ENCODE data around the gene MCF2.

Gene MCF2

DNA sequence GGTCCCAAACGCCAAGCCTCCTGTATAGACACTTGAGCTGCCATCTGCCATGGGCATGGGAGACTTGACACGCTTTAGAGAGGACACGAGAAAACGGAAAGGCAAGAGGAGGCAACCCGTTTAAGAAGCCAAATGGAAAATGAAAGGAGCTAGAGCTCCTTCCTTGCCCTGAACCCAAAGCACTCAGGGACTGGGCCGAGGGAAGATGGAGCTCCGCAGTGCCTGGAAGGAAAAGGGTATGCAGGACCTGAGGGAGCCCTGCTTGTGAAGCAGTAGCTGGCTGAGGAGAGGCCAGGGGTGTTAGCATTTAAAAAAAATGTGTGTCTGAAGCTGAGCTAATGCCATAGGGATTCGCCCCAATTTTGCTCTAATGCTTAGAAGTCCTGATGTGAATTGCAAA lies 15.1 kb downstream of the MCF2 start:
- TF ChIP-seq CTCF (IDR thresholded peaks at IDR 0.05; ENCODE audit: low read depth, low read length, poor library complexity, severe bottlenecking) (no peak), EZH2phosphoT487 (IDR thresholded peaks at IDR 0.05; ENCODE audit: borderline replicate concordance, low read length) (no peak)
- H3K9me2 ChIP-seq (replicated peaks; ENCODE audit: control insufficient read depth, low read length) = no peaks in the 10 kb centered on the region
- no peaks in the 10 kb centered on the region for H3K9me3 ChIP-seq (ENCODE audit: control insufficient read depth, insufficient read depth, low read length)
- no peak overlapping the region for H3K27ac ChIP-seq (ENCODE audit: low read depth, low read length)
- H3K27me3 ChIP-seq (ENCODE audit: control insufficient read depth, low read length) = no peaks in the 10 kb centered on the region
- H3F3A ChIP-seq (ENCODE audit: control insufficient read depth, insufficient read depth) = no peaks in the 10 kb centered on the region
- H3K4me1 ChIP-seq (ENCODE audit: control insufficient read depth, low read length) = no peaks in the 10 kb centered on the region
- H3K4me2 ChIP-seq (ENCODE audit: low read length) = no peak overlapping the region
- no peaks in the 10 kb centered on the region for H4K20me1 ChIP-seq (ENCODE audit: control insufficient read depth, insufficient read depth, low read depth, low read length)
- no peak overlapping the region for H3K4me3 ChIP-seq (ENCODE audit: low read length)
- no peaks in the 10 kb centered on the region for H3K79me2 ChIP-seq (ENCODE audit: control insufficient read depth, low read length)
- H3K36me3 ChIP-seq (ENCODE audit: control insufficient read depth, low read length) = no peaks in the 10 kb centered on the region

DNA sequence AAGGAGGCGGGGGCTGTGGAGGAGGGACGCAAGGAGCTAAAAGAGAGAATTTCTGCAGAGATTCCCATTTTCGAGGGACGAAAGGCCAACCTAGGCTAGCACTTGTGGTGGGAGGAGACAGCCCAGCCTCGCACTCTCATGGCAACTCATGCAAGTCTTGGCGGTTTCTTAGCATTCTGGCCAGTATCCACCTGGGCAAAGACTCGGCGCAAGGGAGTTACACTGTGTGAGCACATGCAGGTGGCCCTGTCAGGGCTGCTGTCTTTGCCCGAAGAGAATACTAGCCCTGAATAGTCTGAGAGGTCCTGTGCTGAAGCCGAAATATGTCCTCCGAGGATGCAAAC lies 15.5 kb downstream of the MCF2 start:
- TF ChIP-seq EZH2phosphoT487 (IDR thresholded peaks at IDR 0.05; ENCODE audit: borderline replicate concordance, low read length) (no peak), CTCF (IDR thresholded peaks at IDR 0.05; ENCODE audit: low read depth, low read length, poor library complexity, severe bottlenecking) (no peak)
- H3K27ac ChIP-seq (ENCODE audit: low read depth, low read length) = no peak overlapping the region
- no peaks in the 10 kb centered on the region for H3K27me3 ChIP-seq (ENCODE audit: control insufficient read depth, low read length)
- no peaks in the 10 kb centered on the region for H3K79me2 ChIP-seq (ENCODE audit: control insufficient read depth, low read length)
- H3K9me2 ChIP-seq (replicated peaks; ENCODE audit: control insufficient read depth, low read length) = no peaks in the 10 kb centered on the region
- no peak overlapping the region for H3K4me3 ChIP-seq (ENCODE audit: low read length)
- H3F3A ChIP-seq (ENCODE audit: control insufficient read depth, insufficient read depth) = no peaks in the 10 kb centered on the region
- H3K36me3 ChIP-seq (ENCODE audit: control insufficient read depth, low read length) = no peaks in the 10 kb centered on the region
- no peaks in the 10 kb centered on the region for H3K4me1 ChIP-seq (ENCODE audit: control insufficient read depth, low read length)
- no peak overlapping the region for H3K4me2 ChIP-seq (ENCODE audit: low read length)
- H4K20me1 ChIP-seq (ENCODE audit: control insufficient read depth, insufficient read depth, low read depth, low read length) = no peaks in the 10 kb centered on the region
- no peaks in the 10 kb centered on the region for H3K9me3 ChIP-seq (ENCODE audit: control insufficient read depth, insufficient read depth, low read length)

- H3K27ac ChIP-seq (ENCODE audit: low read depth, low read length) = no peak overlapping the region
- H3K79me2 ChIP-seq (ENCODE audit: control insufficient read depth, low read length) = no peaks in the 10 kb centered on the region
- no peak overlapping the region for H3K4me3 ChIP-seq (ENCODE audit: low read length)
- H3K4me1 ChIP-seq (ENCODE audit: control insufficient read depth, low read length) = no peaks in the 10 kb centered on the region
- H3K9me2 ChIP-seq (replicated peaks; ENCODE audit: control insufficient read depth, low read length) = no peaks in the 10 kb centered on the region
- no peaks in the 10 kb centered on the region for H3F3A ChIP-seq (ENCODE audit: control insufficient read depth, insufficient read depth)
- H3K27me3 ChIP-seq (ENCODE audit: control insufficient read depth, low read length) = no peaks in the 10 kb centered on the region
- H4K20me1 ChIP-seq (ENCODE audit: control insufficient read depth, insufficient read depth, low read depth, low read length) = no peaks in the 10 kb centered on the region
- no peaks in the 10 kb centered on the region for H3K9me3 ChIP-seq (ENCODE audit: control insufficient read depth, insufficient read depth, low read length)
- no peak overlapping the region for H3K4me2 ChIP-seq (ENCODE audit: low read length)
- TF ChIP-seq CTCF (IDR thresholded peaks at IDR 0.05; ENCODE audit: low read depth, low read length, poor library complexity, severe bottlenecking) = no peak
- no peak for TF ChIP-seq EZH2phosphoT487 (IDR thresholded peaks at IDR 0.05; ENCODE audit: borderline replicate concordance, low read length)
- H3K36me3 ChIP-seq (ENCODE audit: control insufficient read depth, low read length) = no peaks in the 10 kb centered on the region
Observed at GRCh38 chrX:139691843-139692505, 16.0 kb downstream of the MCF2 start.
